HEK293T (cell line): Measurements from ENCODE around the gene FAIM.

Experiments used
- CTCF ChIA-PET: fragments of 350-600 bp; formaldehyde crosslinking; extraction: SDS; loops from one replicate; lab custom pipeline; 2021; ENCODE audit warnings: antibody characterized with exemption, inconsistent platforms; lab: Yijun Ruan, JAX
- POLR2A ChIA-PET: fragments of 350-600 bp; formaldehyde crosslinking; extraction: SDS; loops from one replicate; lab custom pipeline; 2020; ENCODE audit warnings: antibody characterized with exemption, inconsistent platforms; lab: Yijun Ruan, JAX
- DNase-seq: peaks from one replicate; pipeline ENCODE4 v3.0.0; 2012; ENCODE audit warnings: mixed read lengths; ENCODE audit errors: extremely low spot score
- ARNT ChIP-seq: fragments of 450-650 bp; IDR thresholded peaks from 2 replicates; pipeline ENCODE4 v1.6.1; 2017; ENCODE audit warnings: mild to moderate bottlenecking
- BHLHE40 ChIP-seq: fragments of 450-650 bp; IDR thresholded peaks from 2 replicates; pipeline ENCODE4 v1.6.1; 2016; ENCODE audit warnings: mild to moderate bottlenecking, moderate library complexity, borderline replicate concordance
- CTBP1 ChIP-seq: fragments of 450-650 bp; IDR thresholded peaks from 2 replicates; pipeline ENCODE4 v1.6.1; 2016; ENCODE audit warnings: borderline replicate concordance
- ELF4 ChIP-seq: fragments of 450-650 bp; IDR thresholded peaks from 2 replicates; pipeline ENCODE4 v1.6.1; 2017; ENCODE audit warnings: antibody characterized with exemption
- FOXA1 ChIP-seq: fragments of 450-650 bp; IDR thresholded peaks from 2 replicates; pipeline ENCODE4 v1.6.1; 2016; ENCODE audit warnings: mild to moderate bottlenecking
- FOXK2 ChIP-seq: fragments of 450-650 bp; IDR thresholded peaks from 2 replicates; pipeline ENCODE4 v1.6.1; 2016; ENCODE audit warnings: mild to moderate bottlenecking
- FOXM1 ChIP-seq: fragments of 450-650 bp; IDR thresholded peaks from 2 replicates; pipeline ENCODE4 v1.6.1; 2017; ENCODE audit warnings: mild to moderate bottlenecking, borderline replicate concordance
- HDGF ChIP-seq: fragments of 450-650 bp; IDR thresholded peaks from 2 replicates; pipeline ENCODE4 v1.6.1; 2017; ENCODE audit warnings: antibody characterized with exemption, borderline replicate concordance
- L3MBTL2 ChIP-seq: fragments of 450-650 bp; conservative IDR thresholded peaks from 2 replicates; pipeline ENCODE4 v1.6.1; 2016; ENCODE audit warnings: mild to moderate bottlenecking
- LEF1 ChIP-seq: fragments of 450-650 bp; IDR thresholded peaks from 2 replicates; pipeline ENCODE4 v1.6.1; 2017; ENCODE audit warnings: mild to moderate bottlenecking, borderline replicate concordance
- NFRKB ChIP-seq: fragments of 450-650 bp; IDR thresholded peaks from 2 replicates; pipeline ENCODE4 v1.6.1; 2016; ENCODE audit warnings: mild to moderate bottlenecking, moderate library complexity
- PKNOX1 ChIP-seq: fragments of 450-650 bp; IDR thresholded peaks from 2 replicates; pipeline ENCODE4 v1.6.1; 2016
- SP1 ChIP-seq: fragments of 450-650 bp; IDR thresholded peaks from 2 replicates; pipeline ENCODE4 v1.6.1; 2017
- SUZ12 ChIP-seq: fragments of 450-650 bp; IDR thresholded peaks from 2 replicates; pipeline ENCODE4 v1.6.1; 2016; ENCODE audit warnings: mild to moderate bottlenecking
- TARDBP ChIP-seq: fragments of 450-650 bp; IDR thresholded peaks from 2 replicates; pipeline ENCODE4 v1.6.1; 2016
- ZNF384 ChIP-seq: fragments of 450-650 bp; IDR thresholded peaks from 2 replicates; pipeline ENCODE4 v1.6.1; 2016

FAIM gene

DNA sequence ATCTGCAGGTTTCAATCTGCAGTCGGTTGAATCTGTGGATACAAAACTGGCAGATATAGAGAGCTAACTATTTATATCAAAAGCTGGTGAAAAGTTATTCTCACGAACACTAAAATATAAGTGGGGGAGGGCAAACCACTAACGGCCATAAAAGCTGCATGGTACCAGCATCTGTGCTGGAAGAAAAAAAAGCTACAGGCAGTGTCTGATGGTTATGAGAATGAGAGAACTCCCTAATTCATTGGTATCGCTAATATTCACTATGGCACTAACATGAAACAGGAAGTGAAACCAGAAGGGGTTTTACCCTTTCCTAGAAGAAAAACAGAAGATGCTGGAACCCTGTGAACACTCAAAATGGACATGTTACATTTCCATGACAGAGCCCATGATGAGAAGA, 30.4 kb upstream of the FAIM start:
- no peak for TF ChIP-seq L3MBTL2
- TF ChIP-seq CTBP1 = no peak
- TF ChIP-seq HDGF = no peak
- no peak for TF ChIP-seq PKNOX1
- no peak for TF ChIP-seq TARDBP
- no peak for TF ChIP-seq NFRKB
- TF ChIP-seq SUZ12 = no peak
- no peak for TF ChIP-seq FOXA1
- CTCF ChIA-PET = interaction anchor here (0.6 to 1.6 kb wide), 2 partner anchors 16 to 209 kb away, joined by 4 to 9 read pairs; partner anchors contain the start of gene CEP70

DNA sequence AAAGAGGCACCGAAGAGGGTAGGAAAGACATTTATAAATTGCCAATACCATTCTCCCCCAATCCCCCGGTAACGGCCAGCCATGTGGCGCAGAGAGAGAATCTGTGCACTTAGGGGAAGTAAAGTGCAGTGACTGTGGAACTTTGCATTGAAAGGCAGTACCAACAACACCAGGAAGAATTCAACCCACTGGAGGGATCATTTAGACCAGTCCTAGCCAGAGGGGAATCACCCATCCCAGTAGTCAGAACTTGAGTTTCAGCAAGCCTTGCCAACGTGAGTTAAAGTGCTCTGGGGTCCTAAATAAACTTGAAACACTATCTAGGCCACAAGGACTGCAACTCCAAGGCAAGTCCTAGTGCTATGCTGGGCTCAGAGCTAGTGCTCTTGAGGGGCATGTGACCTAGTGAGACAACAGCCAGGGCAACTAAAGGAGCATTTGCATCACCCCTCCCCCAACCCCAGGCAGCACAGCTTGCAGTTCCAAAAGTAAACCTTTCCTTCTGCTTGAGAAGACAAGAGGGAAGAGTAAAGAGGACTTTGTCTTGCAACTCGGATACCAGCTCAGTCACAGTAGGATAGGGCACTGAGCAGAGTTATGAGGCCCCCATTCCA, 29.5 kb upstream of the FAIM start:
- ChIA-PET POLR2A (interaction anchor here (1.7 kb wide), 1 partner anchor 15 kb away, joined by 9 read pairs; the partner anchor contains the start of gene CEP70), CTCF (interaction anchor here (1.0 to 1.6 kb wide), 2 partner anchors 15 to 740 kb away, joined by 4 read pairs; partner anchors contain the start of gene CEP70)
- DNase-seq = no peak
- no peak for TF ChIP-seq NFRKB
- no peak for TF ChIP-seq L3MBTL2
- no peak for TF ChIP-seq CTBP1
- no peak for TF ChIP-seq HDGF
- no peak for TF ChIP-seq PKNOX1
- TF ChIP-seq FOXM1 = no peak

More for the DNA sequence above, 30.4 kb upstream of the FAIM start:
- POLR2A ChIA-PET = no interaction called here
- DNase-seq = no peak

- POLR2A ChIA-PET = no interaction called here
- TF ChIP-seq ELF4 = no peak
- TF ChIP-seq L3MBTL2 = no peak
- TF ChIP-seq SUZ12 = no peak
- TF ChIP-seq ARNT = no peak
- TF ChIP-seq ZNF384 = no peak
- no peak for TF ChIP-seq BHLHE40
- no peak for TF ChIP-seq SP1
- TF ChIP-seq NFRKB = no peak
- TF ChIP-seq FOXM1 = no peak
- TF ChIP-seq FOXA1 = no peak
- TF ChIP-seq HDGF = no peak
- TF ChIP-seq TARDBP = no peak
- no peak for TF ChIP-seq PKNOX1
- no peak for TF ChIP-seq FOXK2
- TF ChIP-seq LEF1 = no peak
- no peak for TF ChIP-seq CTBP1
- no peak for DNase-seq
- CTCF ChIA-PET = no interaction called here
Measured at GRCh38 chr3:138587374-138587773, 21.2 kb upstream of the FAIM start.

DNA sequence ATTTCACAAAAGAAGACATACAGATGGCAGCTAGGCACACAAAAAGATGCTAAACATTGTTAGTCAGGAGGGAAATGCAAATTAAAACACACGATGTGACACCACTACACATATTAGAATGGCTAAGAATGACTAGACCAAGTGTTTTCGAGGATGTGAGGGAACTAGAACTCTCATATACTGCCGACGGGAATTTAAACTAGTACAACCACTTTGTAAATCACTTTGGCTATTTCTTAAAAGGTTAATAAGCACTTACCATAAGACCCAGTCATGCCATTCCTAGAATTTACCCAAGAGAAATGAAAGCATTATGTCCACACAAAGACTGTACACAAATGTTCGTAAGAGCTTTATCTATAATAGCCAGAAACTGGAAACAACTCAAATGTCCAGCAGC, 20.1 kb upstream of the FAIM start:
- no peak for DNase-seq
- POLR2A ChIA-PET = no interaction called here
- no peak for TF ChIP-seq L3MBTL2
- no peak for TF ChIP-seq LEF1
- no peak for TF ChIP-seq CTBP1
- no peak for TF ChIP-seq PKNOX1
- TF ChIP-seq NFRKB = no peak
- CTCF ChIA-PET = no interaction called here

GRCh38 chr3:138591392-138591791, 17.2 kb upstream of the FAIM start:
- ChIA-PET CTCF (interaction anchor here (0.9 kb wide), 1 partner anchor 332 kb away, joined by 3 read pairs; no protein-coding TSS in a partner anchor), POLR2A (no interaction called here)
- no peak for TF ChIP-seq PKNOX1
- no peak for DNase-seq
